Stimulated activated naive B cell treated with anti-CD40 and anti-IgM and Interleukin-4, amounts not matched to agents 10 μg/mL and 1 μg/mL and 100 μg/mL, for 72 hours (primary cell): ENCODE measurements around the gene RBFOX1.
"Not testable (repeated sequence)": the region's sequence is repeated elsewhere in the genome, so short reads cannot be mapped to it uniquely, and the experiment has no call there.

ENCODE experiments used
- ATAC-seq, 2 donors: fragments of 150-1000 bp; cut with Tn5 transposase; replicated peaks; 2 replicates each; pipeline ENCODE4 v1.10.0; 2021; ENCODE audit warnings: moderate library complexity in 1 of 2
- DNase-seq: peaks from one replicate; pipeline ENCODE4 v3.0.0; 2021
- H3K27ac Mint-ChIP-seq: one replicate; pipeline ENCODE4 v1.8.0; 2022; ENCODE audit warnings: mild to moderate bottlenecking, mixed read lengths
- H3K27me3 Mint-ChIP-seq, 2 donors: one replicate each; pipeline ENCODE4 v1.8.0; 2022; ENCODE audit warnings: mixed read lengths in 2 of 2
- H3K36me3 Mint-ChIP-seq, 2 donors: one replicate each; pipeline ENCODE4 v1.8.0; 2022; ENCODE audit warnings: mixed read lengths in 2 of 2, mild to moderate bottlenecking in 1 of 2
- H3K4me1 Mint-ChIP-seq, 2 donors: one replicate each; pipeline ENCODE4 v1.8.0; 2022; ENCODE audit warnings: mixed read lengths in 2 of 2, mild to moderate bottlenecking in 1 of 2
- H3K4me3 Mint-ChIP-seq, 2 donors: one replicate each; pipeline ENCODE4 v1.8.0; 2022; ENCODE audit warnings: mild to moderate bottlenecking in 2 of 2, mixed read lengths in 2 of 2, moderate library complexity in 1 of 2
- H3K9me3 Mint-ChIP-seq, 2 donors: one replicate each; pipeline ENCODE4 v1.8.0; 2022; ENCODE audit warnings: mixed read lengths in 2 of 2, mild to moderate bottlenecking in 1 of 2

RBFOX1 gene

GRCh38 chr16:7470344-7470743 lies 137.7 kb downstream of the RBFOX1 start:
- no peak for DNase-seq
- H3K27me3 Mint-ChIP-seq: no peaks in the 10 kb centered on the region
- no peaks in the 10 kb centered on the region for H3K36me3 Mint-ChIP-seq
- H3K4me1 Mint-ChIP-seq: no peaks in the 10 kb centered on the region
- H3K9me3 Mint-ChIP-seq: peaks cover 5 to 7% of the 10 kb centered on the region in 2 donors
- H3K27ac Mint-ChIP-seq: no peak overlapping the region
- H3K4me3 Mint-ChIP-seq: no peak overlapping the region
- ATAC-seq: no peak

- Mint-ChIP-seq H3K27me3 (no peaks in the 10 kb centered on the region), H3K4me3 (no peak overlapping the region), H3K36me3 (no peaks in the 10 kb centered on the region), H3K27ac (no peak overlapping the region), H3K4me1 (no peaks in the 10 kb centered on the region), H3K9me3 (peaks cover 5 to 7% of the 10 kb centered on the region in 2 donors)
- DNase-seq (no peak), ATAC-seq (no peak)
Observed at GRCh38 chr16:7471268-7471667, 138.6 kb downstream of the RBFOX1 start.

GRCh38 chr16:7482032-7482431 lies 149.4 kb downstream of the RBFOX1 start:
- Mint-ChIP-seq H3K27ac (no peak overlapping the region), H3K9me3 (peaks cover under 1% of the 10 kb centered on the region in 2 donors), H3K4me3 (no peak overlapping the region), H3K36me3 (no peaks in the 10 kb centered on the region), H3K4me1 (no peaks in the 10 kb centered on the region), H3K27me3 (no peaks in the 10 kb centered on the region)
- ATAC-seq (no peak), DNase-seq (no peak)

GRCh38 chr16:7482596-7483290 lies 150.1 kb downstream of the RBFOX1 start:
- ATAC-seq (no peak), DNase-seq (no peak)
- no peaks in the 10 kb centered on the region for H3K4me1 Mint-ChIP-seq
- peaks cover 0 to 4% of the 10 kb centered on the region in 2 donors for H3K9me3 Mint-ChIP-seq
- H3K4me3 Mint-ChIP-seq: no peak overlapping the region
- no peaks in the 10 kb centered on the region for H3K27me3 Mint-ChIP-seq
- H3K27ac Mint-ChIP-seq: no peak overlapping the region
- no peaks in the 10 kb centered on the region for H3K36me3 Mint-ChIP-seq

DNA sequence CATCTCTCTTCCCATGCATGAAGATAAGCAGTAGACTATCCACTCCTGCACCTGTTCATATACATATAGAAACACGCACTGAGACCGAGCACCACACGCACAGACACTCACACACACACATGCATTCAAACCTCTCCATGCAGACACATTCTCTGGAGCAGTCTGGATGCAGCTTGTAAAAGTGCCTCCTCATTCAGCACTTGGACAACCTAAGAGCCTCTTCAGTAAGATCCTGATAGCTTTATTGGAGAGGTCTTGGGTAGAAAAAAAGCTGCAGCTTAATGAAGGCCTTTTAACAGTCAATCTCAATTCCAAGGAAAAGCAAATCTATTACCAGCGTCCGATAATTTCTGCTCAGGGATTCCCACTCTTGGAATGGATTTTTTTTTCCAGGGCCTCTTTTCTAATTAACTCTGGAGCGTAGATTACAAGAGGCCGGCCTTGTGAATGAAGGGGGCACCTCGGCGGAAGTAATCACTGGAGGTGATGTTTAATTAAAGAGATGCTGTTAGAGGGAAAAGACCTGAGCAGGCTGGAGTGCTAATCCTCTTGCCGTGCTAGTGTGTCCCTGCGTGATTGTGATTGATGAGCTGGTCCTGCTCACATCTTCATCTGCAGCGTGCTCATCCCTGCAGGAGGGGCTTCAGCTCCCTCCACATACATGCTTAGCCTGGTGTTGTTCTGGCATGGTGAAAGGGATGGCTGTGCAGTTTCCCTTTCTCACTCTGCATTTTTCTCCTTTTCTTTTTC lies 155.1 kb downstream of the RBFOX1 start:
- H3K36me3 Mint-ChIP-seq: no peaks in the 10 kb centered on the region
- ATAC-seq: no peak
- DNase-seq: no peak
- no peak overlapping the region for H3K4me3 Mint-ChIP-seq
- H3K4me1 Mint-ChIP-seq: no peaks in the 10 kb centered on the region
- no peaks in the 10 kb centered on the region for H3K27me3 Mint-ChIP-seq
- no peak overlapping the region for H3K27ac Mint-ChIP-seq
- peaks cover 0 to 4% of the 10 kb centered on the region in 2 donors for H3K9me3 Mint-ChIP-seq

GRCh38 chr16:7492122-7492521 lies 159.5 kb downstream of the RBFOX1 start:
- Mint-ChIP-seq H3K9me3 (peaks cover 0 to 3% of the 10 kb centered on the region in 2 donors), H3K36me3 (no peaks in the 10 kb centered on the region), H3K27me3 (no peaks in the 10 kb centered on the region), H3K27ac (no peak overlapping the region), H3K4me1 (no peaks in the 10 kb centered on the region), H3K4me3 (no peak overlapping the region)
- no peak for ATAC-seq
- no peak for DNase-seq

GRCh38 chr16:7493133-7493532 lies 160.5 kb downstream of the RBFOX1 start:
- Mint-ChIP-seq H3K4me3 (no peak overlapping the region), H3K36me3 (no peaks in the 10 kb centered on the region), H3K9me3 (peaks cover 0 to 1% of the 10 kb centered on the region in 2 donors), H3K27me3 (no peaks in the 10 kb centered on the region), H3K27ac (no peak overlapping the region), H3K4me1 (no peaks in the 10 kb centered on the region)
- no peak for ATAC-seq
- no peak for DNase-seq

GRCh38 chr16:7497691-7498090 lies 165.0 kb downstream of the RBFOX1 start:
- DNase-seq (no peak), ATAC-seq (no peak)

GRCh38 chr16:7501868-7502267 lies 169.2 kb downstream of the RBFOX1 start:
- no peaks in the 10 kb centered on the region for H3K27me3 Mint-ChIP-seq
- no peaks in the 10 kb centered on the region for H3K4me1 Mint-ChIP-seq
- no peak overlapping the region for H3K27ac Mint-ChIP-seq
- ATAC-seq: no peak
- H3K9me3 Mint-ChIP-seq: peaks cover 9 to 11% of the 10 kb centered on the region in 2 donors
- H3K4me3 Mint-ChIP-seq: no peak overlapping the region
- DNase-seq: no peak
- no peaks in the 10 kb centered on the region for H3K36me3 Mint-ChIP-seq

More at GRCh38 chr16:7497691-7498090, 165.0 kb downstream of the RBFOX1 start:
- Mint-ChIP-seq H3K4me3 (no peak overlapping the region), H3K27me3 (no peaks in the 10 kb centered on the region), H3K9me3 (peaks cover 9 to 11% of the 10 kb centered on the region in 2 donors), H3K27ac (no peak overlapping the region), H3K36me3 (no peaks in the 10 kb centered on the region), H3K4me1 (no peaks in the 10 kb centered on the region)

DNA sequence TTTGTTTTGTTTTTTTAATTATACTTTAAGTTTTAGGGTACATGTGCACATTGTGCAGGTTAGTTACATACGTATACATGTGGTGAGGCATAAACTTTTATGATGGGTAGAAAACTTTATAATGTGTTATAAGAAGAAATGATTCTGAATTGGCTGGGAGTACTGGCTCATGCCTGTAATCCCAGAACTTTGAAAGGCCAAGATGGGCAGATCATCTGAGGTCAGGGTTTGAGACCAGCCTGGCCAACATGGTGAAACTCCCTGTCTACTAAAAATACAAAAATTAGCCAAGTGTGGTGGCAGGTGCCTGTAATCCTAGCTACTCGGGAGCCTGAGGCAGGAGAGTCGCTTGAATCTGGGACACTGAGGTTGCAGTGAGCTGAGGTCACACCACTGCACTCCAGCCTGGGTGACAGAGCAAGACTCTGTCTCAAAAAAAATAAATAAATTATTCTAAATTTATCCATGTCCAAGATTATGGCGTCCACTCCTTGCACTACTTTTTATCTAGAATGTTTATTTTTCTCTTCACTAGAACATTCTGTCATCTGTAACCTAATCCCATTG lies 170.0 kb downstream of the RBFOX1 start:
- H3K9me3 Mint-ChIP-seq: peaks cover 9 to 11% of the 10 kb centered on the region in 2 donors
- H3K4me1 Mint-ChIP-seq, DNase-seq, H3K36me3 Mint-ChIP-seq, H3K27ac Mint-ChIP-seq, H3K27me3 Mint-ChIP-seq, ATAC-seq, H3K4me3 Mint-ChIP-seq: not testable (repeated sequence)

- no peak overlapping the region for H3K27ac Mint-ChIP-seq
- no peak for ATAC-seq
- no peaks in the 10 kb centered on the region for H3K36me3 Mint-ChIP-seq
- H3K9me3 Mint-ChIP-seq: peaks cover 9 to 10% of the 10 kb centered on the region in 2 donors
- H3K27me3 Mint-ChIP-seq: no peaks in the 10 kb centered on the region
- no peak for DNase-seq
- no peaks in the 10 kb centered on the region for H3K4me1 Mint-ChIP-seq
- H3K4me3 Mint-ChIP-seq: no peak overlapping the region
Observed at GRCh38 chr16:7503666-7504065, 171.0 kb downstream of the RBFOX1 start.

DNA sequence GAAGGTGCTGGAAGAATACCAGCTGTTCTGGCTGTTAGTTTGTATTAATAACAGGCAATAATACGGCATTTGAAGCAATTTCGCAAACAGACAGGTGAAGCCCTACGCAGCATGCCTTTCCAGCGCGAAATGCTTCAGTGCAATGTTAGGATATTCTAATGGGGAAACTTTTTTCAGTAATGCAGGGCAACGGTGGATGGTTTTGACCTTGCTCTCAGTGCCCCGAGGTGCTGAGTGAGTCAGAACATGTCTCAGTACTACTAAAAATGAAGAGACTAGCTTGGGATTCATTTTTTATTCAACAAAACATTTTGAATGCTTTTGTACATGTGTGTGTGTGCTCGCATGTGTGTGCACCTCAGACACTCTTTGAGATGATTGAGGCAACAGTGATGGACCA lies 172.2 kb downstream of the RBFOX1 start:
- ATAC-seq (no peak), DNase-seq (no peak)
- Mint-ChIP-seq H3K27ac (no peak overlapping the region), H3K4me1 (no peaks in the 10 kb centered on the region), H3K27me3 (no peaks in the 10 kb centered on the region), H3K4me3 (no peak overlapping the region), H3K9me3 (peaks cover 7 to 9% of the 10 kb centered on the region in 2 donors), H3K36me3 (no peaks in the 10 kb centered on the region)

DNA sequence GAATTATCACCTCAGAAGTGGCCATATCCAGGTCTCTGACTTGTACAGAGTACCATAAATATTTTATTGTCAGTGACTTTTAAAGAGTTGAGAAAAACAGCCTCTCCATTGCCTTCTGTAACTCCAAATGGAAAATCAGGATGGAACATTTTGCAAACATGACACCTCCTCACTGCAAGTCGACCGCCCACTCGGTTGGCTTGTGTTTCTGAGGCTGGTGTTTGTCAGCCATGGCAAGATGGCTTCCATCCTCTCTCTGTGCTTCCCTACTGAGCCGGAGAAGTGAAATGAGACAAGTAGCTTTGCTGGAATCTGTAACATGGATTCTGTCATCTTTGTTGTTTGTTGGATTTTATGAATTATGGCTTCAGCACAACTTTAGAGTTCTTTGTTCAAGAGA lies 172.8 kb downstream of the RBFOX1 start:
- no peak overlapping the region for H3K27ac Mint-ChIP-seq
- H3K9me3 Mint-ChIP-seq: peaks cover 4 to 5% of the 10 kb centered on the region in 2 donors
- no peaks in the 10 kb centered on the region for H3K27me3 Mint-ChIP-seq
- H3K36me3 Mint-ChIP-seq: no peaks in the 10 kb centered on the region
- H3K4me1 Mint-ChIP-seq: no peaks in the 10 kb centered on the region
- DNase-seq (no peak), ATAC-seq (no peak)
- H3K4me3 Mint-ChIP-seq: no peak overlapping the region

DNA sequence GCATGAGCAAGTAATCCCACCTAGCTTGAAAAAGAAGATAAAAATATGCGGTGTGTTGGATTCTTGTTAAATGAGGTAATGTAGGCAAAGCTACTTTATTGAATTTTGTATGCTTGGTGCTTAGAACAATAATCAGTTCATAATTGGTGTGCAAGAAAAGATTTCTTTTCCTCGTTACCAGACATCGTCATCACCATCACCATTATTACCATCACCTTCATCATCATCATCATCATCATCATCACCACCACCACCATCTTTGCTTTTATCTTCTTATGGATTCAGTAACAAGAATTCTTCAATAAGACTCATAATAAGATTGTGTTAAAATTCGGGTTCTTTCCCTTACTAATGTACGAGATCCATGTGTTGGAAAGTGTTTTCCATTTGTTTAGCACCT lies 173.7 kb downstream of the RBFOX1 start:
- ATAC-seq (no peak), DNase-seq (no peak)
- H3K9me3 Mint-ChIP-seq: peaks cover 0 to 3% of the 10 kb centered on the region in 2 donors
- H3K4me3 Mint-ChIP-seq: no peak overlapping the region
- H3K4me1 Mint-ChIP-seq: no peaks in the 10 kb centered on the region
- no peaks in the 10 kb centered on the region for H3K27me3 Mint-ChIP-seq
- no peaks in the 10 kb centered on the region for H3K36me3 Mint-ChIP-seq
- H3K27ac Mint-ChIP-seq: no peak overlapping the region

GRCh38 chr16:7508656-7509055 lies 176.0 kb downstream of the RBFOX1 start:
- Mint-ChIP-seq H3K9me3 (peaks cover 0 to 2% of the 10 kb centered on the region in 2 donors), H3K27me3 (no peaks in the 10 kb centered on the region), H3K27ac (no peak overlapping the region), H3K36me3 (no peaks in the 10 kb centered on the region), H3K4me1 (no peaks in the 10 kb centered on the region), H3K4me3 (no peak overlapping the region)
- ATAC-seq: no peak
- no peak for DNase-seq
